GM20000 (cell line): ENCODE data around the gene ALG14.

Experiments
- DNase-seq: peaks from one replicate; pipeline ENCODE4 v3.0.0; 2012; ENCODE audit warnings: low spot score
- CTCF ChIP-seq: IDR thresholded peaks from 2 replicates; pipeline ENCODE4 v1.5.1; 2012; ENCODE audit warnings: mild to moderate bottlenecking, control low read depth; ENCODE audit errors: extremely low read depth, missing control alignments

The ALG14 gene

DNA sequence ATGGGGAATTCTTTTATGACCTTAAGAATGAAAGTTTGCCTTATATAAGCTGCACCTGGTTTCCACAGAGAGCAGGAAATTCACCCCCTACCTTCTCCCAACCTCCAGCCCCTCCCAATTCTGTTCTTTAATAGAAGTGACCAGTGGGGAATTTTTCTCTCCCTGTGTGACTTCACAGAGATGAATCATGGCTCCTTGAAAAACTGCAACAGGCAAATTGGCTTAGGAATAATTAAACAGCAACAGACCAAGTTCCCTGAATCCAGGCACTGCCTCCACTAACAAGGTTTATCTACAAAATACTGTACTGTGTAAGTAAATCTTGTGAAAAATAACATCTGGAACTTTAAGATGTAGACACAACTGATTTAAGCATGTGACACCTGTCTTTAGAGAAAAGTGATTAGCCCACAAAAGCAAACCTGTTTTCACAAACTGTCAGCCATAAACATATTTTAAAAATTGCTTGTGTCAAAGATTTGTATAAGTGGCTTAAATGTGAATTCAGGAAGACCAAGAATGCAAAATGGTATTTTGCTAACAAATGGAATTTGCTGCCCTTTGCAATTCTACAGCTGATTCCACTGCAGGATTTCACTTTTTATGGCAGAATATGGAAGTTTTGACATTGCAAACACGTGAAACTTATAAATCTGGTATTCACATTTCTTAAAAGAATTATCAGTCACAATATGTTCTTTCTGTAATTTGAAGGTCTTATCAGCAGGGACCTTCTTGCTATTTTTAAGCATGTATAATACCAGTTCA lies 54.0 kb downstream of the ALG14 start:
- TF ChIP-seq CTCF: no peak

DNA sequence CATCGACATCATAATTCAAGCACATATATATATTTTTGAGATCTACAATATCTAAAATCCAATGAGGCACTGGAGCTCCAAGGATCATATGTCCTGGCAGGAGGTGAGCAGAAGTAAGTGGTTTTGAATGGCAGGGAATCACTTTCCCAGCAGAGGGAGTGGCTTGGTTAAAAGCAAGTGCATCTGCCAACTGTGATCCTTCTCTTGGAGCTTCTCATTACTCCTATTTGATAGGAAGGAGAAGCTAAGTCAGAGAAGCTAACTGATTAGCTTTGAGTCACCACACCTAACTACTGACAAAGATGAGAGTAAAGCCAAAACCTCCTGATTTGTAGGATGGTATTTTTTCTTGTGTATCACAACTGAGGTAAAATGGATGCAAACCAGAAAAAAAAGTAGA lies 55.0 kb downstream of the ALG14 start:
- no peak for DNase-seq
- TF ChIP-seq CTCF: no peak

More for the DNA sequence above, 54.0 kb downstream of the ALG14 start:
- no peak for DNase-seq

- no peak for DNase-seq
- no peak for TF ChIP-seq CTCF
These were observed 57.7 kb downstream of the ALG14 start for GRCh38 chr1:95015076-95015475.

DNA sequence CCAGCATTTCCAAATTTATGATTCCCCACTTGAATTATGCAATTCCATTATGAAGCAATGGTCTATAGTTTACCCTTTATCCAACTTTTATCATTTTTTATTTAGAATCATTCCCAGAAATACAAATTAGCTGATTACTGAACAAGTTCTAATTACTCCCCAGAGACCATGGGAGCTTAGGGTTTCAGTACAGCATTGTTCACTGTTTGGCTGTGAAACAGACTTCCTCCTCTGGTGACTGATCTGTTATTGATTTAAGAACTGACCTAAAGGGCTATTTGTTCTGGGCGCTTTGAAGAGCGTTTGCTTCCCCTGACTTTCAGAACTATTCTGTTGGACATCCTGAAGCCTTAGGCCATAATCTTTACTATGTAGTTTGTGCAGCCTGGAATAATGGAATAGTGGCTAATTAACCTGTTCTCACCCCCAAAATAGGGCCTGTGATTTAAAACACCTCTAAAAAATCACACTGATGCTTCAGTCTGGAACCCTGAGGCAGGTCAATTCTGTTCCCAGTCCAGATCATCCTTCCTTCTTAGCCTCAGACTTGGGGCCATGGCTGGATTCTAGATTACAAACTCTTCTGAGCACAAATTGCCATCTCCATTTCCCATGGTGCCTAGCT lies 58.7 kb downstream of the ALG14 start:
- DNase-seq: no peak
- no peak for TF ChIP-seq CTCF

DNA sequence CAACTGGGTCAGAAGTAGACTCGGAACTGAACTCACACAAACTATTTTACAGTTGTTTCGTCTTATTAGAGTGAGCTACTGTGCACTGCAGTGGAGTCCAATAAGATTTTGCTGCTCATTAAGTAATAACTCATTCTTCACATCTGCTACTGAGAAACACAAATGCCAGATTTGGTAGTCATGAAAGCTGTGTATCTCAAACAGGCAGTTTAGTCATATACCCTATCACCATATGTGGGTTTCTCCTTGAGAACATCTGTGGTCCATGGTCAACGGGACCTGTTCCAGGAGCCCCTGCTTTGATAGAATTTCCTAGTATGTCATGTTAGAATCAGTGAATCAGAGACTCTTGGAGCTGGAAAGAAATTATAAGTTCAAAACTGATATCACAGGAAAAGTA lies 60.4 kb downstream of the ALG14 start:
- no peak for TF ChIP-seq CTCF
- DNase-seq: no peak

GRCh38 chr1:95010158-95010557 lies 62.6 kb downstream of the ALG14 start:
- TF ChIP-seq CTCF: no peak

GRCh38 chr1:95007687-95008086 lies 65.1 kb downstream of the ALG14 start:
- TF ChIP-seq CTCF: no peak
- no peak for DNase-seq

More at GRCh38 chr1:95010158-95010557, 62.6 kb downstream of the ALG14 start:
- DNase-seq: no peak
